NOMO-1 (cell line): ENCODE data around the gene MALAT1.
"Not testable (repeated sequence)": the region's sequence is repeated elsewhere in the genome, so short reads cannot be mapped to it uniquely, and the experiment has no call there.

ENCODE experiments used
- DNase-seq, 2 experiments: peaks; one replicate each; lab custom pipeline; 2025; ENCODE audit not compliant: unreplicated experiment in 2 of 2; lab: John Stamatoyannopoulos, UW

MALAT1 gene

GRCh38 chr11:65516135-65516968, 17.5 kb downstream of the MALAT1 start:
- no peak for DNase-seq

- DNase-seq: not testable (repeated sequence)
These were observed 20.2 kb downstream of the MALAT1 start for GRCh38 chr11:65518941-65519549.

GRCh38 chr11:65521777-65522521, 23.1 kb downstream of the MALAT1 start:
- not testable (repeated sequence) for DNase-seq

GRCh38 chr11:65522718-65523630, 24.1 kb downstream of the MALAT1 start:
- DNase-seq: peak; percentile 34 to 36

- not testable (repeated sequence) for DNase-seq
These were observed 24.8 kb downstream of the MALAT1 start for GRCh38 chr11:65523631-65523968.

- no peak for DNase-seq
These were observed 25.3 kb downstream of the MALAT1 start for GRCh38 chr11:65524014-65524740.

- peak; percentile 40 to 61 for DNase-seq
These were observed 26.1 kb downstream of the MALAT1 start, which contains the start of gene SCYL1 for GRCh38 chr11:65524741-65525545. Gene SCYL1, plus strand, starts transcription at chr11:65525083. Its CDS starts 71 bp downstream, at chr11:65525154.

GRCh38 chr11:65525546-65526480, 27.0 kb downstream of the MALAT1 start:
- DNase-seq: no peak

GRCh38 chr11:65526744-65527143, 27.9 kb downstream of the MALAT1 start:
- no peak for DNase-seq

- DNase-seq: no peak
These were observed 30.0 kb downstream of the MALAT1 start for GRCh38 chr11:65528819-65529350.

GRCh38 chr11:65529475-65530156, 30.8 kb downstream of the MALAT1 start:
- no peak for DNase-seq

GRCh38 chr11:65530157-65530496, 31.3 kb downstream of the MALAT1 start:
- no peak for DNase-seq

GRCh38 chr11:65532388-65533064, 33.7 kb downstream of the MALAT1 start:
- DNase-seq: no peak

GRCh38 chr11:65535102-65535501, 36.3 kb downstream of the MALAT1 start:
- no peak for DNase-seq

GRCh38 chr11:65536412-65537295, 37.8 kb downstream of the MALAT1 start:
- no peak for DNase-seq

GRCh38 chr11:65537296-65537597, 38.4 kb downstream of the MALAT1 start:
- no peak for DNase-seq
